Glomerular visceral epithelial cell (primary cell): ENCODE measurements around the gene GDPD3.
A peak's percentile ranks its signal among the peaks of the same experiment; 100 is the strongest.

Experiments used
- DNase-seq: peaks from one replicate; pipeline ENCODE4 v3.0.0-alpha.2; 2016; ENCODE audit errors: extremely low spot score

Gene GDPD3

DNA sequence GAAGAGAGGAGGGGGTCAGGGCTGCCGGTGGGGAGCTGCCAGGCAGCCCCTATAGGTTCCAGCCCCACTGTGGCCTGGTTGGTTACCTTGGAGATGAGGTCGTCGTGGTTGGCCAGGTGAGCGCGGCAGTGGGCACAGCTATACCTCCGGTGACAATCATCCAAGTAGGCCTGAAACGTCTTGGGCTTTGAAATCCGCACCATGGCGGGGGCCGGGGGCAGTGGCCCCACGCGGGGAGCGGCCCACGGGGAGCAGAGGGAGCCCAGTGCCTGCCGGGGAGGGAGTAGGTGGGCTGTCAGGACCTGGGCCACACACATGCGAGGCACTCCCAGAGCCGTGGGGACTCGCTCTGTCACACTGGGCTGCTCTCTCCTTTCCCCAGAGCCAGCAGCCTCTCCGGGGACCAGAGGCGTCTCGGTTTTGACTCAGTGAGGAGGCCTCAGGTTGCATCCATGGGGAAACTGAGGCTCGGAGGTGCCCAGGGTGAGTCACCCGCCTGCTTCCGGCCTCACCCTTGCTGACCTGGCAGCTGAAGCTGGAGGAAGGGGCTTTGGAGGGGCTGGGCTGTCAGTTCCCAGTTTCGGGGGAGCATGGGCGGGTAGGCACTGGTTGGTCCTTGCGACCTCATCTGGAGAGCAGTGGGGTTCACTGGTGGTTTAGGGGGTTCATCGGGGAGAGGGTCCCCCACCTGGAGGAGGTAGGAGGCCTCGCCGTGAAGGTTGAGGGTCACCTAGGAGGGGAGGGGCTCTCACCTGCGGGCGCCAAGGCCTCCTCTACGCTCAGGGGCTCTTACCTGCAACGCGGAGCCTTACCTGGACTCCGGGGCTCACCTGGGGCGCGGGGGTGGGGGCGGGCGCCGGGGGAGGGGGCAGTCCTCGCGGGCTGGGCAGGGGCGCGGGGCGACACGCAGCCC, 17.9 kb downstream of the GDPD3 start:
- DNase-seq = no peak

DNA sequence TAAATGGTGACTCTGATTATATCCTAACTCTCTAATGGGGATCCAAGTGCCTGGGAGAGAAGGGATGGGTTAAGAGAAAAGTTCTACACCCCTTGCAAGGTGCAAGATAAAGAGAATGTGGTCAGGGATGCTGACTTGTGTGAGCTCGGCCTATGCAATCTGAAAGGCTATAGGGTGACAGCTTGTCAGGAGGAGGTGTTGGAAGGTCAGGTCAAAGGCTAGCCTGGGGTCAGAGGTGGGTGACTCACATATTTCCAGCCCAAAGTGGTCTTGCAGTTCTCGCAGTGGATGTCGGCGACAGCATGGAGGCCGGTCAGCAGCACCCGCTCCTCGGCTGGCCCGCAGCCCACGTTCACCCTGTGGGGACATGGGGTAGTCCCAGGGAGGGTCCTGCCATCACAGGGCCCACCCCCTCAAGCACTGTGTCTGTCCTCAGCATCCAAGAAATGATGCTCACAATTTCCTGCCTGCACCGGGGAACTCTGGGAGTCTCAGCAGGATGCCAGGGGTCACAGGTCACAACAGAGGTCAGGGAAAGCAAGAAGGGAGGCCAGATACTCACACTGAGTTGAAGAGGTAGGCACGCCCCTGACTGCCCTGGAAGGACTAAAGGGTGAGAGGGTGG, 18.7 kb downstream of the GDPD3 start:
- no peak for DNase-seq

DNA sequence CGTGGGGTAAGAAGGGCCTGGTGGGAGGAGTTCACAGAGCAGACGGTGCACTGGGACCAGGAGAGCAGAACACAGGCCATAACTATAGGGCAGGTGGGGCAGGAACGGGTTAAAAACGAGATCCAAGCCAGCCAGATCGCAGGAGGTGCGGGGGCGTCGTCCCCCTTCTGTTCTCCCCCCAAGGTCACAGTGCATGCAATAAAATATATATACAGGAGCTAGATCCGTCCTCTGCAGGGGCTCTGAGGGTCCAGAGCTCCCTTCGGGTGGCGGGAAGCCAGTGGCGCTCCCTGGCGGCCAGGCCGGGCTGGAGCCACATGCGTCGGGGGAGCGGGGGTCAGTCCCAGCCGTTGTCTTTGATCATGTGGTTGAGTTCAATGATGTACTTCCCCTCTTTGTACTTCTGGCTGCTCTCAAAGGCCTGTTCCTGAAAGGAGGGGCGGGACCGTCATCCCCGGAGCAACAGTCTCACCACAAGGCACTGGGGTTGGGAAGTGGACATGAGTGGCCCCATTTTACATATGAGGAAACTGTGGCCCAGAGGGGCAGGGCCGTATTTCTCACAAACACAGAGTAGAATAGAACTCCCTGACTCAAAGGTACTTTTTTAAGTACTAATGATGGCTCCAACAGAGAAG, 20.8 kb downstream of the GDPD3 start:
- DNase-seq = no peak

DNA sequence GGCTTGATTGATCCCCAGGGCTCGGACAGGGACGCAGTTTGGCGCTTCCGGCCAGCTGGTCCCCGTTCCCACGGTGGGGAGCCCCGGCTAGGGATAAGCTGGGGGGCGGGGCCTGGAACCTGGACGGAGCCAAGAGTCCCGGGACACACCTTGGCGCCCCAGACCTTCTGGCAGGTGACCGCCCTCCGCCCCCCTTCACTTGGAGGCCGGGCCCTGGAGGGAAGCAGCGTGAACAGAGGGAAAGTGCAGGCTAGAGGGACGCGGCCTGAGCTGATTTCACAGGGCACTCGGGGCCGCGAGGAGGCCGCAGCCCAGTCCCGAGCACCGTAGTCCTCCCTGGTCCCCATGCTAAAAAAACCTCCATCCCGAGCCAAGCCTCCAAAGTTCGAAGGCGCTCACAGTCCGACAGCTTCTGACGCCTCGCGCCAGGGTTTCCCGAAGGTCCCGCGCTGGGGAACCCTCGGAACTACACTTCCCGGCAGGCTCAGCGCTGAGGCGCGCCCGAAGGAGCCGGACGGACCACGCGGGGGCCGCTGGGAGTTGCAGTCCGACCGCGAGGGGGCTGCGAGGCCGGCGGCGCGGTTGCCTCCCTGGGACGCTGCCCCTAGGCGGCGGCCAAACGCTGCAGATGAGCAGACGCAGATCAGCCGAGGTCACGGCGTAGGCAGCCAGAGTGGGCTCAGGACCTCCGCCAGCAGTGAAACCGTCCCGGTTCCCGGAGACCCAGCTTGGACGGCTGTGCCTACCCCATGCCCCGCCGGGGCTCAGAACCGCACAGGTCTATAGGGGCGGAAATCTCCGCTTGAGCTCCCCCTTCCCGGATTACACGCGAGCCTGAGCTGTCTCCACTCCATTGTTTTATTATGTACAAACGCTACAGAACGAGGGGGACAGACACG, 21.6 kb downstream of the GDPD3 start, which contains the start of gene TBX6:
Gene TBX6, minus strand, starts transcription at position 451 of the 899 bp plus-strand sequence. CDS start 731 bp downstream, outside the sequence.
- DNase-seq = peak; percentile 86

DNA sequence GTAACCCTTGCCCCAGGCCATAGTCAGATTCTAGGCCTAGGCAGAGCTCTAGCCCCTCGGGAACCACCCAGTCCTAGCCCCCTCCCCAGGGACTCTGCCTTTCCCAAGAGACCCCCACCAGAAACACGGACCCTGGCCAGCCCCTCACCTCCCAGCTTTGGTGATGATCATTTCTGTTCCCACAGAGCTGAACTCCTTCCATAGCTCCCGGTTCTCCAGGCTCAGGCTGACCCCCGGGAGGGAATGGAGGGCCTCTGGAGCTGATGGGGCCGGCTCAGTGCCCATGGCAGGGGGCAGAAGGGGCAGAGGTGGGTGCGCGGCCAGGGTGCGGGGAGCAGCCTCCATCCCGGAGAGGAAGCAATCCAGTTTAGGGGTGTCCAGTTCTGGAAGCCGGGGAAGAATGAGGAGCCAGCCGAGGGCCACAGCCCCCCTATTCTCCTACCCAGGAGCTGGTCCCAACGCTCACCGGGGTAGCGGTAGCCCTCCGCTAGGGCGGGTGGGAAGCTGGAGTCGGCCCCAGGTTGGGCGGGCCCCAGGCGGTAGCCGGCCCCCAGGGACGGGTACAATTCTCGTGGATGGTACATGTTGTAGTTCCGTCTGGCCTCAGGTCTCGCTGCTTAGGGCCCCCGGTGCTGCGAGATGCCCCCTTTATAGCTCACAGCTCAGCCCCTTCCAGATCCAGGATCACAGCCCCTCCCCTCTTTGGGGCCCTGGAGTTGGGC, 22.6 kb downstream of the GDPD3 start:
- DNase-seq = no peak

DNA sequence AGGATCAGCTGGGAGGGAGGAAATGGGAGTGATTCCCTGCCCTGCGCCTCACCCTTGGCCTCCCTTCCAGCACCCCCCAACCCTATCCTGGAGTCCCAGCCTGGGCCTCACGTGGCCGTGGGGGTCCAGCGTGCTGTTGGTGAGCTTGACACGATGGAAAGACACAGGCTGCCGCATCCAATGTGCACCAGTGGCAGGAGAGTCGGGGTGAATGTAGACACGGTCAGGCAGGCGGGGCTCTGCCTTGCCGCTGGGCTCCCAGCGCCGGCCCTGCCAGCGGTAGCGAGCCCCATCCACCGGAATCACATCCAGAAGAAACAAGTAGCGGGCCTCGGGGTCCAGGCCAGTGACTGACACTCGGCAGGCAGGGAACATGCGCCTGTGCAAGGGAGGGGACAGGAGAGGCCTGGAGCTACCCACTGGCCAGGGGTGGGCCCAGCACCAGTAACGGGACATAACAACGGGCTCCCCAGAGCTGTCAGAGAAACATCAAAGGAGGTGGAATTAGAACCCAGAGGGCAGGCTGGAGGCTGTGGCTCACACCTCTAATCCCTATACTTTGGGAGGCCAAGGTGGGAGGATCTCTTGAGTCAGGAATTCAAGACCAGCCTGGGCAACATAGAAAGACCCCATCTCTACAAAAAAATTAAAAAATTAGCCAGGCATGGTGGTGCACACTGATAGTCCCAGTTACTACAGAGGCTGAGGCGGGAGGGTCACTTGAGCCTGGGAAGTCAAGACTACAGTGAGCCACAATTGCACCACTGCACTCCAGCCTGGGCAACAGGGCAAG, 24.3 kb downstream of the GDPD3 start:
- no peak for DNase-seq

DNA sequence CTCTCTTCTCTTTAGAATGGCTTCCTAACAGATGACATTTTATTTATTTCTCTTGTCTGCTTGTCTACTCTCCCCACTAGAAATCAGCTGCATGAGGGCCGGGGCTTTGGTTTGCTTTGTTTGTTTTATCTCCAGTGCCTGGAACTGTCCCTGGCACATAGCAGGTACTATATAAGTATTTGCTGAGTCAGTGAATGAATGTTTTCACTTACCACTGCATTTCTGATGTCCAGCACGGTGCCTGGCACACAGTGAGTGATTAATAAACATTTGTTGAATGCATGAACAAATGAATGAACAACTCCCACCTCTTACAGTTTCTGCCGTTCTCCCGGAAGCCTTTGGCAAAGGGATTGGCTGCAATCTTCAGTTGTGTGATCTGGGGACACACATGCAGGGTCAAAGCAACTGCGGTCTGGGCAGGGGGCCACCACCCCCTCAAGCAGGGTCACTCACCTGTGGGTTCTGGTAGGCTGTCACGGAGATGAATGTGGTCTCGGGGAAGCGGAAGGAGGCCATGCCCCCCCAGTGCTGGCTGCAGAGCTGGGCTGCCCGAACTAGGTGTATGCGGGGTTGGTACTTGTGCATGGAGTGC, 25.0 kb downstream of the GDPD3 start:
- no peak for DNase-seq

DNA sequence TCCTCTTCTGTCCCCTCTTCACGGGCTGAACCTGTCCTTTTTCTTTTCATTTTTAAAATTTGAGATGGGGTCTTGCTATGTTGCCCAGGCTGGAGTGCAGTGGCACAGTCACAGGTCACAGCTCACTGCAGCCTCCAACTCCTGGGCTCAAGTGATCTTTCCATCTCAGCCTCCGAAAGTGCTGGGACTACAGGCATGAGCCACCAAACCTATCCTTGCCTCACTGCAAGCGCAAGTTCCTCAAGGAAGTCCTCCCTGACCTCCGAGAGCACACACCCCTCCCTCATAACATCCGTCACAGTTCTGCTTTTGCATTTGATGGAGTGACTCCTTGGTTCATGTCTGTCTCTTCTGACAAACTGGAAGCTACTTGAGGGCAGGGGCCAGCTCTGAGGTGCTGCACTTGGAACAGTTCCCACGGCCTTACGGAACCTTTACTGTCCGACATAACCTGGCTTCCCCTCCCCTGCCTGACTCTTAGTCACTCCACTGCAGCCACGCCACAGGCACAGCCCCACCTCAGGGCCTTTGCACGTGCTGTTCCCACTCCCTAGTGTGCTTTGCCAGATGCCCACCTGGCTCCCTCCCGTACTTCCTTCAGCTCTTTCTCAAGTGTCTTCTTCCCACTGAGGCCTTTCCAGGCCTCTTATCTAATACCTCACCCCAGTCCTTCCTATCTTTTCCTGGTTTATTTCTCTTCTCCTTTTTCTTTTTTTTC, 26.0 kb downstream of the GDPD3 start:
- DNase-seq = no peak

DNA sequence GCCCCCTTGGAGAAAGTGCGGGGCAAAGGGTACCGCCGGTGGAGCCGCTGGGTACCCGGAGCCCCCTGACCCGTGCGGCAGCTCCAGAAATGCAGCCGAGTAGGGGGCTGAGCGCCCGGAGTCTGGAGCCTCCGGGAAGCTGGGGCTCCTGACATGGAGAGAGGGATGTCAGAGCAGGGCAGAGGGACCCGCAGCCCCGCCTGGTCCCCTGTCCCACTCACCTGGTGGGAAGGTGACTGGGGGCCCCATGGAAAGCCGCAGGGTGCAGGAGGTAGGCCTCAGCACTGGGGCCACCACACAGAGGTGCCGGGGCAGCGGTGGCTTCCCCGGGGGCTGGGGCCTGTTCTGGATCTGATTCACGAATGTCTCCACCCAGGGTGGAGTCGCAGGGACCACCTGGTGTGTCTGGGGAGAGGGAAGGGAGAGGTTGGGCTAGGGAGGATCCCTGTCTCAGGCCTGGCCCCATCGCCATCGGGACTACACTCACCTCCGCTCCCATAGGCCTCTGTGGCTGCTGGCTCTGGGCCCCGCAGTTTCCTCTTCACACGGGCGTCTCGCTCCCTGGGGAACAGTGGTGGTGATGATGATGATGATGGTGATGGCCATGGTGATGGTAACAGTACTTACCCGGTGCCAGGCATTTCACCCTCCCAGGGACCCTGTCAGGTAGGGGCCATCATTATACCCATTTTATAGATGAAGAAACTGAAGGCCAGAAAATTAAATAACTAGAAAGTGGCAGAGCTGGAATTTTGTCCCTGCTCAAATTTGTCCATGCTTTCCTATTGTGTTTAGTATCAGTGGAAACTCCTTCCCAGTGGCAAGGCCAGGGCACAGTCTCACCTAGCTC, 26.8 kb downstream of the GDPD3 start:
- no peak for DNase-seq

DNA sequence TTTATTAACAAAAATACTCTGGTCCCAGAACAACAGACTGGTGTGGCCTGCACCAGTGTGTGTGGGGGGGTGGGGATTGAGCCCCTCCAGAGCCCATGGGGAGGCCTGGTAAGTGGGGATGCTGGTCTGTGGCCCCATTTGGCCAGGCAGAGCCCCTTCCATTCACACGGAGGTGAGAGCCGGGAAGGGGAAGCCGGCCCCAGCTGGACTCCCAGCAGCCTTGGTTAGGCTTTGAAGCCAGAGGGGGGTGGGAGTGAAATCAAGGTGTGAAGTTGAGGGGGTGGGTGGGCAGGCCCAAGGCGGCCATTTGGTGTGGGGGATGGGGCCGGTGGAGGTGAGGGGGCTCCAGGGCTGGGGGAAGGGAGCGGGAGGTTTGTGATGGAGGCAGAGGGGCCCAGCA, 27.5 kb downstream of the GDPD3 start:
- no peak for DNase-seq

DNA sequence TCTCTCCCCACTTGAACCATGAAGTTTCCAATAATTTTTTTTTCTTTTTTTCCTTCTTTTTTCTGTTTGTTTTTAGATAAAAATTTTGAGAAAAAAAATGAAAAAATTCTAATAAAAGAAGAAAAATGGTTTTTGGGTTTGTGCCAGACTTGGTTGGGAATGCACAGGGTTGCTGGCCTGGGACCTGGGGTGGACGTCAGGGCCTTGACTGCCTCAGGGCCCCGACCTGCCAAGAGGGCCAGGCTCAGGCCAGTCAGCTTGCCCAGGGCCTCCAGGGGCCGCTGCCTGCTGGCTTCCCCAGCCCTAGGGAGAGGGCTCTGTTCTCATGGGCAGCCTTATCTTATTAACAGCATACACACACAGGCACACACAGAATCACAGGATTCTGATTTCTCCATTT, 28.1 kb downstream of the GDPD3 start:
- DNase-seq = no peak

DNA sequence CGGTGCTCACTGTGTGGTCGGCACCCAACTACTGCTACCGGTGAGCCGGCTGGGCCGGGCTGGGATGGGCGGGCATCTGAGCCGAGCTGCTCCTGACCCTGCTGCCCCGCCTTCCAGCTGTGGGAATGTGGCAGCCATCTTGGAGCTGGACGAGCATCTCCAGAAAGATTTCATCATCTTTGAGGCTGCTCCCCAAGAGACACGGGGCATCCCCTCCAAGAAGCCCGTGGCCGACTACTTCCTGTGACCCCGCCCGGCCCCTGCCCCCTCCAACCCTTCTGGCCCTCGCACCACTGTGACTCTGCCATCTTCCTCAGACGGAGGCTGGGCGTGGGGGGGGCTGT, 28.5 kb downstream of the GDPD3 start:
- no peak for DNase-seq

DNA sequence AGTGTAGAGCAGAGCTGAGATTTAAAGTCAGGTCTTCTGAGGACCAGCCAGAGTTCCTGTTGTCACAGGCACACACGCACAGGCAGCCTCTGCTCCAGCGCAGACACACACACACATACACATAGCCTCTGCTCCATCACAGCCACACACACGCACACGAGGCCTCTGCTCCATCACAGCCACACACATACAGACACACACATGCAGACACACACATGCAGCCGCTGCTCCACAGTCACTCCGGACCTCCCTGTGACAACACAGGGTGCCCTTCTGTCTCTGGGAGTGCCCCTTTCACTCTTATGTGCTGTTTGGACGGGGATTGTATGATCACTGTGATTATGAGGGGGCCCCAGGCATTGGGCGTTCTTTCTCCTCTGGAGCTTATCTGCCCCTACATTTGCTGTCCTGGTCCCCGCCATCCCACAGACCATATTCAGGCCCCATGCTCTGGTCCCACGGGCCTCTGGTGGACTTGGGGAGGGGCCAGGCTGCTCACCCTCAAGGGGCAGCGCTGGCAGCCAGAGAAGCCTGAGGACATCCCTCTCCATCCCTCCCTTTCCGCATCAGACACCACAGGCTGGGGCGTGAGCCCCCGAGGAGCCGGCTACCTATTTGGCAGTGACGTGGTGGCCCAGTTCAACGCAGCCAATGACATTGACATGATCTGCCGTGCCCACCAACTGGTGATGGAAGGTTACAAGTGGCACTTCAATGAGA, 29.1 kb downstream of the GDPD3 start:
- no peak for DNase-seq

DNA sequence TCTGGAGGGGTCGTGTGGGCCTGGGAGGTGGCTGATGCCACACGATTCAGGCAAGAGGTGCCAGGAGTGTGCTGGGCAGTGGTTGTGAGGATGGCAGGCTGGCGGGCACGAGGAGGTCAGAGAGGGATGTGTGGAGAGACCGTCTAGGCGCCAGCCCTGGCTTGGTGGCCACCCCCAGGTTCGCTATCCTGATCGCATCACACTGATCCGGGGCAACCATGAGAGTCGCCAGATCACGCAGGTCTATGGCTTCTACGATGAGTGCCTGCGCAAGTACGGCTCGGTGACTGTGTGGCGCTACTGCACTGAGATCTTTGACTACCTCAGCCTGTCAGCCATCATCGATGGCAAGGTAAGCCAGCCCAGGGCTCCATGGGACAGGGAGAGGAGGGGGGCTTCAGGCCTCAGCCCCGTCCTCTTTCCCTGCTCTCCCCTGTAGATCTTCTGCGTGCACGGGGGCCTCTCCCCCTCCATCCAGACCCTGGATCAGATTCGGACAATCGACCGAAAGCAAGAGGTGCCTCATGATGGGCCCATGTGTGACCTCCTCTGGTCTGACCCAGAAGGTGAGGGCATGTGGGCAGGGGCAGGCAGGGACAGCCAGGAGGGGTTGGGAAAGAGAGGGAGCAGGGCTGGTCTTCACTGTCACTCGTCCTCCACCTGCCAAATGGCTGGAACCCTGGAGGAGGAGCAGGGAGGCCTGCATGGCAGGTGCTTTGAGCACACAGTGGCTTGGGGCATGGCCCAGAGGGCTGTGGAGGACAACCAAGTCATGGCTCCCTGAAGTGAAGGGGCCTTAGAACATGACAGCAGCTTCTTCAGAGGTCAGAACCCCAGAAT, 29.9 kb downstream of the GDPD3 start:
- no peak for DNase-seq

DNA sequence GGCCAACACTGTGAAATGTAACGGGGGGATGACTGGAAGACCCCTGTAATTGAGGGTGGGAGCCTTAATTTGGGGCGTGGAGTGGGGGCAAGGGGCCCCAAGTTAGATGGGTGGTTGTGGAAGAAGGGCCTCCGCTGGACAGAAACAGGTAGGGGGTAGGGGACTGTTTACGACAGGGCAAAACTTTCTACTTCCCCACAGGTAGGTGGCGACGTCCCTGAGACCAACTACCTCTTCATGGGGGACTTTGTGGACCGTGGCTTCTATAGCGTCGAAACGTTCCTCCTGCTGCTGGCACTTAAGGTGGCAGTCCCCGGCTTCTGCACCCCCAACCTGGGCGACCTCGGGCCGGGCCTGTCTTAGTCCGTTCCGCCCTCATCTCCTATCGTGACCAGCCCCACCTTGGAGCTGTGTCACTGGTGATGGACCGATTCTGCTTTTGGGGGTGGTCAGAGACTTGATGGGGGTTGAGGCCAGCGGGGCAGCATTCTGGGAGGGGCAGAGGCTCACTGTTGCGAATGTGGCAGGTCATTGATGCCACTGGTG, 30.7 kb downstream of the GDPD3 start:
- DNase-seq = no peak

DNA sequence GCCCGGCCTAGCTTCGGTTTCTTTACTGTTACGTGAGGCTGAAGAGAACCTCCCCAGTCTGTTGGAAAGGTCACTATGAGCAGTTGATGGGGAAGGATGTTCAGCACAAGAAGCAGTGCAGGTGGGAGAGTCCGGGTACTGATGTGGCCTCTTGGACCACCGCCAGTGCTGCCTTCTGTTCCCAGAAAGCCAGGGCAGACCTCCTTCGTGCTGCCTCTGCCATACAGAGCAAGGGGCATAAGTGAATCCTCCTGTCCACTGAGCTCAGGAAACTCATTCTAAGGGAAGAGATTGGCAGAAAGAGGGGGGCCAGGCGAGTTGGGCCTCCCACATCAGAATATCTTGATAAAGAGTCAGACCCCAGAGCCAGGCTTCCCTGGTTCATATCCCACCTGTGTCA, 33.9 kb downstream of the GDPD3 start:
- DNase-seq = no peak
